ENCODE results near the gene CHMP6. TPM values are rescaled to one million over a fixed set of nuclear protein-coding genes. Genes with fewer than 3 reads are reported as not detected.
A peak's percentile ranks its signal among the peaks of the same experiment; 100 is the strongest.

Gene CHMP6
- 19.0 TPM for total RNA-seq
- long read RNA-seq, transcript CHMP6-201 (8 exons, 1,664 nt): major isoform, 34 of 36 reads
- long read RNA-seq, partial matches to known transcripts: 1 of 36 reads
- long read RNA-seq, other reads (novel, unspliced or antisense): 1 of 36 reads

- ATAC-seq (peak; percentile 61), DNase-seq (ENCODE audit: missing footprints) (peak; percentile 93)
- intact Hi-C loops (cut with DNase I): no loop called here
These were observed at the start of gene CHMP6 for GRCh38 chr17:80991645-80992076. Gene CHMP6 (plus strand): TSS chr17:80991841. CDS start chr17:80991919, 78 bp downstream.

DNA sequence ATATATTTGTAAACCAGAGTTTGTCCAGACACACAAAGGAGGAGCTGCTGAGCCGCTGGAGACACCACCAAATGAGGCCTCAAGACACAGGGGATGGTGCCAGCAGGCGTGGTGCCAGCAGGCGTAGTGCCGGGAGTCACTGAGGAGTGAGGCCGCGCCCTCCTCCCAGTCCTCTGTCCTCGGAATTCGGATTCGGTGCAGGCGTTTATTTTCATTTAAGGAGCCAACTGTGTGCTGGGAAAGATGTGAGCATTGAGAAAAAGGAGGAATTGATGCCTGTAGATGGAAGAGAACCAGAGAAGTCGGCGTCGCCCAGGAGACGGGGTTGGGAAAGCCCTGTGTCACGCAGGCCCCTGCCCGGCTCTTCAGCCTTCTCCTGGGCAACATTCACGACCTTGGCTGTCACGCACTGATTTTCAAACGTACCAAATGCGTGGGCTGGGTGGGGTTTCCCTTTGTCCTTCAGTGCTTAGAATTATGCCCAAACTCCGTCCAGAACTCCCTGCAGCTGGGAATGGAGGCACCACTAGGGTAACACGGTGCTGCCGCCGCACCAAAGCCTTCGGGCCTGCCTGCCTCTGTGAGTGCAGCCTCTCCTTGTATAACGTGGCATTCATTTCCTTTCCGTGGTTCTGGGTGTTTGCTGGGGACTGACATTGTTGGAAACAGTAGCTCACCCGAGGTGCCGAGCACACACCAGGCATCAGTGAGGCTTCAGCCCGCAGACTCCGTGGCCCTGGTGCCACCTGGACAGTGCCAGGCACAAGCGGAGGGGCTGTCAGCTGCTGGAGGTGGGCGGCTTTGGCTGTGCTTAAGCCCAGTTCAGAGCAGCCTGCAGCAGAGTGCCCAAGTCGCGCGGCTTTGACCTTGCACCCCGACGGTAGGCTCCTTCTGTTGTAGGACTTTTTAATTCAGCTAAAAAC lies 49.0 kb upstream of the CHMP6 start:
- intact Hi-C loops (cut with DNase I): no loop called here
- peak; percentile 87 for ATAC-seq
- peak; percentile 95 for DNase-seq (ENCODE audit: missing footprints)

DNA sequence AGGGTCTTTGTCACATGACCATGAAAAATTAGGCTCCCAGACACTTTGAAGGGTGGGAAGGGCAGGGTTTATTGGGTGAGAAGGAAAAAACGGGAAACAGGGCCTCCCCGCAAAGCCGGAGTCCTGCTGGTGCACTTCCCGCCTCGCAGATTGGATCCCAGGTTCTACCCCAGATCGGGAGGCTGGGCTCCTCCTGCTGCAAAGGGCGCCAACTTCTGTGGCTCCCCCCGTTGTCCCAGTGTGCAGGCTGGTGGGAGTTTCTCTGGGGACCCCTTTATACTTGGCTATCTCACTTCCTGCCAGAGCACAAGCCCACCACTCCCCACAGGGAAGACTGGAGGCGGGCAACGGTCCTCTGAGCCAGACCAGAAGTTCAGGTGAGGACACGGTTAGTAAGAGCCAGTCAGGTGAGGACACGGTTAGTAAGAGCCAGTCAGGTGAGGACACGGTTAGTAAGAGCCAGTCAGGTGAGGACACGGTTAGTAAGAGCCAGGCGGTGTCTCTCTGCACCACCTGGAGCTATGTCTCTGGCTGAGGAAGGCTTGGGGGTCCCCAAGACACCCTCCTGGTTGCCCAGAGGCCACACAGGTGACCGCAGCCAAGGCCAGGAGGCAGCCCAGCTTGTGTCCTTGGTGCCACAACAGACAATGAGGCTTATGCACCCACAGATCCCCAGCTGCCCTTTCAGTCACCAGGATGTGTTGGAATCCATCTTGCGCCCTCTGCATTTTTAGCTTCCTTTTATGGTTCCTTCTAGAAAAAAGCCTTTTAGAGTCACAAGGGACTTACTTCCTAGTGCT lies 48.1 kb upstream of the CHMP6 start:
- intact Hi-C loops (cut with DNase I): no loop called here
- ATAC-seq (no peak), DNase-seq (ENCODE audit: missing footprints) (peak; percentile 44)

DNA sequence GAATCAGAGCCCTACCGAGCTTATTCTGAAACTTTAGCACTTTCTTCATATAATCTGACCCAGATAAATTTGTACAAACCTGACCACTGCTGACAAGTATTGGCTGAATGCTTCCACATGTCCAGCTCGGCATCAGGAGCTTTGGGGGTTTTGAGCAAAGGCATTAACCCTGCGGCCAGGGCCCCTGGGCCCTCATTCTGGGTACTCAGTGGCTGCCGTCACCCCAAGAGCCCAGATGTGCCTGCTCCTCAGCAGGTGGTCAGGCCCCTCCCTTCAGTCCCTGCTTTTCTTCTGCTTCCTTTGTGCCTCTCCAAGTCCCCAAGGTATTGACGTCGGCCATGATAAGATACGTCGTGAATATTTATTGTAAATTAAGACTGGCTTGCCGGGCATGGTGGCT lies 47.3 kb upstream of the CHMP6 start:
- intact Hi-C loops (cut with DNase I): no loop called here
- ATAC-seq: no peak
- peak; percentile 26 for DNase-seq (ENCODE audit: missing footprints)

GRCh38 chr17:80945736-80946135 lies 45.9 kb upstream of the CHMP6 start:
- intact Hi-C loops (cut with DNase I): no loop called here
- peak; percentile 33 for DNase-seq (ENCODE audit: missing footprints)
- no peak for ATAC-seq

DNA sequence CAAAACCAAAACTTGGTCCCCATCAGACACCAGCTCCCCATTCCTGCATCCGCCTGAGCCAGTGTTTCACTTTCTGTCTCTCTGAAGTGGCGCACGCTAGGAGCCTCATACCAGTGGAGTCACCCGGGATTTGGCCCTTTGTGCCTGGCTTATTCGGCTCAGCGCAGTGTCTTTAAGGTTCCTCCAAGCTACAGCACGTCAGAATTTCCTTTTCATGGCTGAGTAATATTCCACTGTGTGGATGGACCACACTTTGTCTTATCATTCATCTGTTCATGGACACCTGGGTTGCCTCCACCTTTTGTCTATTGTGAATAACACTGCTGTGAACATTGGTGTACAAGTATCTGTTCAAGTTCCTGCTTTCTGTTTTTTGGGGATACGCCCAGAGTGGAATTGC lies 45.2 kb upstream of the CHMP6 start:
- intact Hi-C loops (cut with DNase I): no loop called here
- ATAC-seq: no peak
- peak; percentile 40 for DNase-seq (ENCODE audit: missing footprints)

DNA sequence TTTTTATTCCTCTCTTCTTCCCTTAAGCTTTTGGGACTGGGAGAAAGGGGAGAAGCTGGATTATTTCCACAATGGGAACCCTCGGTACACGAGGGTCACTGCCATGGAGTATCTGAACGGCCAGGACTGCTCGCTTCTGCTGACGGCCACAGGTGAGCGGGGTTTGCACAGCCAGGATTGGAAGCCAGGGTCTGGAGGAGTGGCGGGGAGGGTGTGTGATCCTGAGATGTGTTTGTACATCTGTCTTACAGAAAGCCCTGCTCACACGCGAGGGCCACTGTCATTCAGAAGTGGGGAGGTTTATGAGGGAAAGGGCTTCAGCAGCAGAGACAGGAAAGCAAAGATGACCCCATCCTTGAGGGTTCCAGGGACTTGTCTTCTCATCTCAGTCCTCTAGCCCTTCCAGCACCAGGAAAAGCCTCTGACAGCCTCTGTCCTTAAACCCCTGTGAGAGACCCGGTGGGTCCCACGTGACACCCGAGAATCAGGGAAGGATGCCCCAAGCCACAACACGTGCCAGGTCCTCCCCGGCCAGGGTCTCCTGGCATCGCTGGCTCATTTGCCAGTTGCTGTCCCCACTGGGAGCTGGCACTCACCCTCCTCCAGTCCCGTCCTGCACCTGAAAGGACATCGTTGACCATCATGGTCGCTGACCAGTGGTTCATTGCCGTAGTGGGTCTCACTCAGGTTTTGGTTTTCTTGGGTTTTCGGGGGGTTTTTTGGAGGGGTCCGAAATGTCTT lies 44.3 kb upstream of the CHMP6 start:
- DNase-seq (ENCODE audit: missing footprints) (peak; percentile 44), ATAC-seq (no peak)
- intact Hi-C loops (cut with DNase I): no loop called here

- intact Hi-C loops (cut with DNase I): no loop called here
- DNase-seq (ENCODE audit: missing footprints) (peak; percentile 59), ATAC-seq (no peak)
These were observed 43.3 kb upstream of the CHMP6 start for GRCh38 chr17:80948019-80948975.

- DNase-seq (ENCODE audit: missing footprints): peak; percentile 37
- intact Hi-C loops (cut with DNase I): no loop called here
- no peak for ATAC-seq
These were observed 42.6 kb upstream of the CHMP6 start for GRCh38 chr17:80948976-80949450.

DNA sequence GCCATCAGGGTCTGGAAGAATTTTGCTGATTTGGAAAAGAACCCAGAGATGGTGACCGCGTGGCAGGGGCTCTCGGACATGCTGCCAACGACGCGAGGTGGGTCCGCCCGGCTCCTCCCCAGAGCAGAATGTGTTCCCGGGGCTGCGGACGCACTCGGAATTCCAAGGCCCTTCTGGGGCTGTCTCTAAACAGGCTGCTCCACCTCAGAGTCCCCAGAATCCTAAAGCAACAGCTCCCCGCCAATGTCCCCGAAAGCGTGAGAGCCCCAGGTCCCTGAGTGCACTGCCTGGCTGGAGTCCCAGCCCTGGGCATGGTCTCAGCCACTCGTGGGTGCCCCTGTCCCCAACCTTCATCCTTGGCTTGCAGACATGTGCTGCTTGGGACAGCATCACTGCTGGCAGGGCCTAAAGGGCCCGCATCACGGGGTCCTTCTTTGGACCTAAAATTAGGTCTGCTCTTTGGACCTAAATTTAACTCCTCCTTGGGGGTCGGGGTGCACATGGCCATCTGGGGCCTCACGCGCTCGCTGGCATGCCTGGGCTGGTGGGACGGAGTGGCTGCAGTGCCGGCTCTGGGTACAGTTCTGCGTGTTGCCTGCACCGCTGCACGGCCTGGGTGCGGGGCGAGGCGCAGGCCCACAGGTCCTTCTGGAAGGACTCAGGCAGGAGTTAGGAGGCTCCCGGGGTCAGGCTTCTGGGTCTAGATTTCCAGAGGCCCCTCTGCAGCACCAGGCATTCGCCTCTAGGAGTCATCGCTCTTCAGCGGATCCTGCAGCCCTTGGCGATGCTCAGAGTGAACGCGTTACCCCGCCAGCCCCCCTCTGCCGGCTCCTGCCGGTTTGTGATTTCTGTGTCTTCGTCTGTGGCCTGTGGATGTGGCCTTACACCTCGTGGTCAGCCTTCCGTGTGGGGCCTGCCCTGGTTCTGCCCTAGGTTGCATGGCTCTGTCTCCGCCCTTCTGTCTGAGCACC lies 41.9 kb upstream of the CHMP6 start:
- DNase-seq (ENCODE audit: missing footprints) (peak; percentile 50), ATAC-seq (no peak)
- intact Hi-C loops (cut with DNase I): no loop called here

DNA sequence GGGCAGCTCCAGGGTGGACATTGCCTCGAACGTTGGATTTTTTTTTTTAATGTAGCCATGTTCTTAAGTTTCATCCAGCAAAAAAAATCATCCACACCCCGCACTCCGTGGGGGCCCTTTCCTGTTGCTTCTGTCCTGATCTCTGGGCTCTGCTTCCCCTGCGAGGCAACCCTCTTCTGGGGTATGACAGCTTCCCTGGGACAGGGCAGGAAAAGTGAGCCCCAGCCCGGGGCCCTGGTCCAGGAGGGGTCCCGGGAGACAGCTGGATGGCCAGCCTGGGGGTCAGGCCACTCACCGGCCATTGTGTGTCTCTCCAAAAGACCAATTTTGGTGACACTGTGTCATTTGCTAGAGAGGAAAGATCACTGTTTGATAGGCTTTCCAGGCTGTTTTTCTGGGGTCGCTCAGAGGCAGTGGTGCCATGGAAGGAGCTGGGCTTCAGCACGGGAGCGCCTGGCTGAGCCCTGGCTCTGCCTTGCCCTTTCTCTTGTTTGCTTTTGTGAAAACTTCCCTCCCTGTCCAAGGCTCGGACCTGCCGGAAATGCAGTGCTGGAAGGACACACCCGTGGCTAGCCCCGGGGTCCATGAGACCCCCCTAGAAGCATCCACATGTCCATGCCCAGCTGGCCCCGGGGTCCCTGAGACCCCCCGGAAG lies 41.0 kb upstream of the CHMP6 start:
- peak; percentile 37 for DNase-seq (ENCODE audit: missing footprints)
- ATAC-seq: no peak
- intact Hi-C loops (cut with DNase I): no loop called here

GRCh38 chr17:80951121-80952090 lies 40.2 kb upstream of the CHMP6 start:
- intact Hi-C loops (cut with DNase I): no loop called here
- DNase-seq (ENCODE audit: missing footprints) (peak; percentile 63), ATAC-seq (no peak)

DNA sequence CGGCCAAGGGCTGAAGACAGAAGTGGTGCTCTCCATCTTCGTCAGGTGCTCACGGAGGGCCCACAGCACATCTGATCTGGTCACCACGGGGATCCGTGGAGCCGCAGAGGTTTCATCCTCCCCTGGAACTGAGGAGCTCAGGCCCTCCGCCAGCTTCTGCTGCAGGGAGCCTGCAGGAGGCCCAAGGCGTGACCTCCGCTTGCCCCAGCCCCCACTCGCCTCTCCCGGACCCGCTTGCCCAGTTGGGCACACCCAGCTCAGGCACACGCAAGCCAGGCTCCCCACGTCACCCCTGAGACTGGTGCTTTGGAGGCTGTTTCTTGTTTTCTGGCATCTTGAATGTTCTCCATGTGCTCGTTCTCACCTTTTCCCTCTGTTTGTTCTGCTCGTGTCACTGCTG lies 39.4 kb upstream of the CHMP6 start:
- ATAC-seq (no peak), DNase-seq (ENCODE audit: missing footprints) (peak; percentile 21)
- intact Hi-C loops (cut with DNase I): no loop called here

DNA sequence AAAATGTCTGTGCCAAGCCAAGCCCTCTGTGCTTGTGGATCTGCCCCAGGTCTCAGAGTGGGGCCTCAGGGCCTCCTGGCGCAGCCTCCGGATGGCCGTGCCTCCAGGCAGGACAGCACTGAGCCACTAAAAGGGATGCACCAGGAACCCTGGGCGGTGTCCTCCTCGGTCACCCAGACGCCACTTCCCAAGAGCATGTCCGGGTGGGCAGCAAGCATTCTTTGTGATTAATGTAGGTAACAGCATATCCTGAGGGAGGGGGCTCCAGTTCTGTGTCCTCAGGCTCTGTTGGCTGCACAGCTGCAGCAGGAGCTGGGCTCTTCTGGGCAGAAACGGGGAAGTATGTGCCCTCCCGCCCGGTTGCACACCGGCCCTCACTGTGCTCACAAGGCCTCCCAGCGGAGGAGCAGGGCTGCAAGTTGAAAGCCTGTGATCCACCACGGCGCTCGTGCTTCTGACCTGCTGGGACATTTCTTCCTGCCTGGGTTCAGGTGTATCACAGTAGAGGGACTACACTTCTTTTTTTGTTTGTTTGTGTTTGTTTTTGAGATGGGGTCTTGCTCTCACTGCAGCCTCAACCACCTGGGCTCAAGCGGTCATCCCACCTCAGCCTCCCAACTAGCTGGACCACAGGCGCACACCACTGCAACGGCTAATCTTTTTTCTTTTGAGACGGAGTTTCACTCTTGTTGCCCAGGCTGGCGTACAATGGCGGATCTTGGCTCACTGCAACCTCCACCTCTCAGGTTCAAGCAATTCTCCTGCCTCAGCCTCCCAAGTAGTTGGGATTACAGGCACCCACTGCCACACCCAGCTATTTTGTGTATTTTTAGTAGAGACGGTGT lies 37.9 kb upstream of the CHMP6 start:
- intact Hi-C loops (cut with DNase I): no loop called here
- ATAC-seq (no peak), DNase-seq (ENCODE audit: missing footprints) (peak; percentile 26)
